Brain microvascular endothelial cell (primary cell): ENCODE data around the gene TMEM202.
A peak's percentile ranks its signal among the peaks of the same experiment; 100 is the strongest.
"Not testable (repeated sequence)": the region's sequence is repeated elsewhere in the genome, so short reads cannot be mapped to it uniquely, and the experiment has no call there.

Experiments used
- DNase-seq: peaks from one replicate; pipeline ENCODE4 v3.0.0-alpha.2; 2020
- H3K27ac ChIP-seq: fragments of 250-450 bp; sonication (Bioruptor Pico); 2 replicates; pipeline ENCODE4 v1.5.1; 2020; ENCODE audit warnings: mild to moderate bottlenecking, moderate library complexity
- H3K27me3 ChIP-seq: fragments of 250-450 bp; sonication (Bioruptor Pico); replicated peaks from 2 replicates; pipeline ENCODE4 v1.5.1; 2020; ENCODE audit warnings: mild to moderate bottlenecking
- H3K36me3 ChIP-seq: fragments of 250-450 bp; sonication (Bioruptor Pico); replicated peaks from 2 replicates; pipeline ENCODE4 v1.5.1; 2020; ENCODE audit warnings: mild to moderate bottlenecking
- H3K4me3 ChIP-seq: 2 replicates; pipeline ENCODE4 v1.5.1; 2011; ENCODE audit warnings: low read depth, mild to moderate bottlenecking, control low read depth, low read length, moderate library complexity
- CTCF ChIP-seq: IDR thresholded peaks from 2 replicates; pipeline ENCODE4 v1.5.1; 2011; ENCODE audit warnings: low read depth, mild to moderate bottlenecking, moderate library complexity, low read length, control low read depth, inconsistent platforms; ENCODE audit errors: missing control alignments
- in situ Hi-C: cut with HindIII; loops from 2 replicates; pipeline ENCODE4 v1.10.0; 2017; ENCODE audit warnings: low sequenced_read_pairs, low pct_ligation_motif_present

Gene TMEM202

GRCh38 chr15:72382146-72382545 lies 16.0 kb upstream of the TMEM202 start:
- H3K27ac ChIP-seq: no peak overlapping the region
- H3K36me3 ChIP-seq: no peaks in the 10 kb centered on the region
- H3K27me3 ChIP-seq: no peaks in the 10 kb centered on the region
- TF ChIP-seq CTCF: peak; percentile 47
- in situ Hi-C loops: no loop called here
- DNase-seq: no peak
- H3K4me3 ChIP-seq: no peak overlapping the region

DNA sequence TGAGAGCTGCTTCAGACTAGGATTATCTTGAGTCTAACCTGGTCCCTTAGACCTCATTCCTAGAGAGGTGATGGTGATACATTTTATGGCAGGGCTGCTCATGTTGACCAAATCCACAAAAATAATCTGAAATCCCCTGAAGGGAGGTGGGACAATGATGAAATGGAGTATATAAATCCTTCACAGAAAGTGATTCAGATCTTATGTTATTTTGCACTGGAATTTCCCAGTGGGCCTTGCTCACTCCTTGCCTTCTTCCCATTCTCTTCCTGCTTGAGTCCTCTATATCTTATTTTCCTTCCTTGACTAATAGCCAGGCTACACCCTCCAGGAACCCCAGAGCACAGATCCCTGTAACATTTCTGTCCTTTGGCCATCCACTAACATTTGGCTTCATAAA lies 10.4 kb upstream of the TMEM202 start:
- in situ Hi-C loops: no loop called here
- Histone ChIP-seq H3K27me3 (no peaks in the 10 kb centered on the region), H3K36me3 (no peaks in the 10 kb centered on the region), H3K27ac (no peak overlapping the region), H3K4me3 (no peak overlapping the region)
- TF ChIP-seq CTCF: no peak
- DNase-seq: no peak

GRCh38 chr15:72389231-72389630 lies 8.9 kb upstream of the TMEM202 start:
- DNase-seq: no peak
- Histone ChIP-seq H3K27ac (no peak overlapping the region), H3K4me3 (no peak overlapping the region), H3K36me3 (no peaks in the 10 kb centered on the region), H3K27me3 (no peaks in the 10 kb centered on the region)
- no peak for TF ChIP-seq CTCF
- in situ Hi-C loops: no loop called here

DNA sequence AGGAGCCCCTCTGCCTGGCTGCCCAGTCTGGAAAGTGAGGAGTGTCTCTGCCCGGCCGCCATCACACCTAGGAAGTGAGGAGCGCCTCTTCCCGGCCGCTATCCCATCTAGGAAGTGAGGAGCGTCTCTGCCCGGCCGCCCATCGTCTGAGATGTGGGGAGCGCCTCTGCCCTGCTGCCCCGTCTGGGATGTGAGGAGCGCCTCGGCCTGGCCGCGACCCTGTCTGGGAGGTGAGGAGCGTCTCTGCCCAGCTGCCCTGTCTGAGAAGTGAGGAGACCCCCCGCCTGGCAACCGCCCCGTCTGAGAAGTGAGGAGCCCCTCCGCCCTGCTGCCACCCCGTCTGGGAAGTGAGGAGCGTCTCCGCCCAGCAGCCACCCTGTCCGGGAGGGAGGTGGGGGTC lies 1.8 kb upstream of the TMEM202 start:
- in situ Hi-C loops, H3K27ac ChIP-seq, H3K27me3 ChIP-seq, H3K36me3 ChIP-seq, H3K4me3 ChIP-seq, DNase-seq: not testable (repeated sequence)

DNA sequence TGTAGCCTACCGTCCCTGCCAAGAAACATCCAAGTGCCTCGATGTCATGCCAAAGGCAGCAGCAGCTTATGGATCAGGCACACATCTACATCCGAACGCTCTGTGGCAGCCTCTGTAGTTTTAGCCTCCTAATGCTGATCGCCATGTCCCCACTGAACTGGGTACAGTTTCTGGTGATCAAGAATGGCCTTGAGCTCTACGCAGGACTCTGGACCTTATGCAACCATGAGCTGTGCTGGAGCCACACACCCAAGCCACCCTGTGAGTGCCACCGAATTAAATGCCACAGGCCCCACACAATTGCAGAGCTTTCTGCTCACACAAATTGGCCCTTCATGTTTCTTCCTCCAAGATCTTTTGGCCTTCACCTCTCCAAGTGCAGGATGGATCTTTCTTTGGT lies 543 bp downstream of the TMEM202 start:
- Histone ChIP-seq H3K27me3 (peaks cover 6% of the 10 kb centered on the region), H3K36me3 (no peaks in the 10 kb centered on the region), H3K27ac (no peak overlapping the region), H3K4me3 (no peak overlapping the region)
- DNase-seq: no peak
- no peak for TF ChIP-seq CTCF
- in situ Hi-C loops: no loop called here

DNA sequence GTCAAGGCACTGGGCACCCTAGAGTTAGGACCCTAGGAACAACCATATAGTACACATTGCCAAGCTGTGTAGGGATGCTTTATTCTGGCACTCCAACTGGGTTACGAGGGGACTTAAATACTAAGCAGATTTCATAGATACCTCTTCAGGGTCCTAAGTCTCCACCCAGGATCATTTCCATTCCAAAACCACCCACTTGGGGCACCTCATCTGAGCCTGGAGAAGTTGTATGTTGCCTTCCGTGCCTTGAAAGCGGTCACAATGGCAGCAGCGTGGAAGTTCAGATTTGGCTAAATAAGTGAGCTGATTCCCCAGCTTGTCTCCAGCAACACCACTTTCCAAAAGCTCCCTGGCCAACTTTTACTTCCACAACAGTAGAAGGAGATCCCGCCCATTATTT lies 4.6 kb downstream of the TMEM202 start:
- no peak overlapping the region for H3K4me3 ChIP-seq
- H3K27me3 ChIP-seq: peaks cover 6% of the 10 kb centered on the region
- no peaks in the 10 kb centered on the region for H3K36me3 ChIP-seq
- in situ Hi-C loops: no loop called here
- no peak overlapping the region for H3K27ac ChIP-seq
- no peak for TF ChIP-seq CTCF
- no peak for DNase-seq
